Brain microvascular endothelial cell (primary cell): ENCODE measurements around the gene AMBRA1.
A peak's percentile ranks its signal among the peaks of the same experiment; 100 is the strongest.

Experiments used
- DNase-seq: peaks from one replicate; pipeline ENCODE4 v3.0.0-alpha.2; 2020
- H3K27ac ChIP-seq: fragments of 250-450 bp; sonication (Bioruptor Pico); 2 replicates; pipeline ENCODE4 v1.5.1; 2020; ENCODE audit warnings: mild to moderate bottlenecking, moderate library complexity
- H3K27me3 ChIP-seq: fragments of 250-450 bp; sonication (Bioruptor Pico); replicated peaks from 2 replicates; pipeline ENCODE4 v1.5.1; 2020; ENCODE audit warnings: mild to moderate bottlenecking
- H3K36me3 ChIP-seq: fragments of 250-450 bp; sonication (Bioruptor Pico); replicated peaks from 2 replicates; pipeline ENCODE4 v1.5.1; 2020; ENCODE audit warnings: mild to moderate bottlenecking
- H3K4me3 ChIP-seq: 2 replicates; pipeline ENCODE4 v1.5.1; 2011; ENCODE audit warnings: low read depth, mild to moderate bottlenecking, control low read depth, low read length, moderate library complexity
- in situ Hi-C: cut with HindIII; loops from 2 replicates; pipeline ENCODE4 v1.10.0; 2017; ENCODE audit warnings: low sequenced_read_pairs, low pct_ligation_motif_present
- TF ChIP-seq, protein P1 (sequence below): IDR thresholded peaks from 2 replicates; pipeline ENCODE4 v1.5.1; 2011; ENCODE audit warnings: low read depth, mild to moderate bottlenecking, moderate library complexity, low read length, control low read depth, inconsistent platforms; ENCODE audit errors: missing control alignments

Gene AMBRA1

DNA sequence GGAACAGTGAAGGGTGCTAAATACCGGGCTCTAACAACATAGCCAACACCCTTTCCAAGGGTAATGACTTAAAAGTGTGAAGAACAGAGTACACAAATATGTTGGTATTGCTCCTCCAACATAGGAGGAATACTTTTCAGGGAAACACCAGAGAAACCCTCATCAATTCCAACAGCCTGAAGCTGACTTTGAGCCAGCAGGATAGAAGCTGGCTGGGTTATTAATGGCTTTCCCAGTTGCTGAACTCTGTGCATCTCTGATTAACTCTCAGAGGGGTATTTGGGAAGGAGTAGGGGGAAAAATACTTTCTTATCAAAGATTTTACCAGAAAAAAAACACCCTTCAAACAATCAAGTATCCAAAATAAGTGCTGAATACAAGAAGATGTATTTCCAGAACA is 95.6 kb downstream of the AMBRA1 start:
- Histone ChIP-seq H3K27me3 (no peaks in the 10 kb centered on the region), H3K27ac (no peak overlapping the region), H3K36me3 (peaks cover 2% of the 10 kb centered on the region), H3K4me3 (no peak overlapping the region)
- no peak for DNase-seq
- TF ChIP-seq, protein P1, sequence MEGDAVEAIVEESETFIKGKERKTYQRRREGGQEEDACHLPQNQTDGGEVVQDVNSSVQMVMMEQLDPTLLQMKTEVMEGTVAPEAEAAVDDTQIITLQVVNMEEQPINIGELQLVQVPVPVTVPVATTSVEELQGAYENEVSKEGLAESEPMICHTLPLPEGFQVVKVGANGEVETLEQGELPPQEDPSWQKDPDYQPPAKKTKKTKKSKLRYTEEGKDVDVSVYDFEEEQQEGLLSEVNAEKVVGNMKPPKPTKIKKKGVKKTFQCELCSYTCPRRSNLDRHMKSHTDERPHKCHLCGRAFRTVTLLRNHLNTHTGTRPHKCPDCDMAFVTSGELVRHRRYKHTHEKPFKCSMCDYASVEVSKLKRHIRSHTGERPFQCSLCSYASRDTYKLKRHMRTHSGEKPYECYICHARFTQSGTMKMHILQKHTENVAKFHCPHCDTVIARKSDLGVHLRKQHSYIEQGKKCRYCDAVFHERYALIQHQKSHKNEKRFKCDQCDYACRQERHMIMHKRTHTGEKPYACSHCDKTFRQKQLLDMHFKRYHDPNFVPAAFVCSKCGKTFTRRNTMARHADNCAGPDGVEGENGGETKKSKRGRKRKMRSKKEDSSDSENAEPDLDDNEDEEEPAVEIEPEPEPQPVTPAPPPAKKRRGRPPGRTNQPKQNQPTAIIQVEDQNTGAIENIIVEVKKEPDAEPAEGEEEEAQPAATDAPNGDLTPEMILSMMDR, result no peak
- in situ Hi-C loops, result no loop called here

- DNase-seq, result no peak
- H3K36me3 ChIP-seq, result peaks cover 2% of the 10 kb centered on the region
- no peaks in the 10 kb centered on the region for H3K27me3 ChIP-seq
- in situ Hi-C loops, result no loop called here
- H3K27ac ChIP-seq, result no peak overlapping the region
- TF ChIP-seq, protein P1, result no peak
- no peak overlapping the region for H3K4me3 ChIP-seq
Observed at GRCh38 chr11:46497498-46497897, 96.3 kb downstream of the AMBRA1 start.

GRCh38 chr11:46493791-46494190 is 100.0 kb downstream of the AMBRA1 start:
- no peaks in the 10 kb centered on the region for H3K27me3 ChIP-seq
- in situ Hi-C loops, result no loop called here

GRCh38 chr11:46492532-46492931 is 101.3 kb downstream of the AMBRA1 start:
- DNase-seq, result no peak
- H3K27me3 ChIP-seq, result no peaks in the 10 kb centered on the region
- no peak overlapping the region for H3K27ac ChIP-seq
- H3K36me3 ChIP-seq, result peaks cover 2% of the 10 kb centered on the region
- in situ Hi-C loops, result no loop called here
- TF ChIP-seq, protein P1, result no peak
- H3K4me3 ChIP-seq, result no peak overlapping the region

More at GRCh38 chr11:46493791-46494190, 100.0 kb downstream of the AMBRA1 start:
- TF ChIP-seq, protein P1, result no peak
- no peak for DNase-seq
- no peak overlapping the region for H3K4me3 ChIP-seq
- H3K27ac ChIP-seq, result no peak overlapping the region
- peaks cover 2% of the 10 kb centered on the region for H3K36me3 ChIP-seq

DNA sequence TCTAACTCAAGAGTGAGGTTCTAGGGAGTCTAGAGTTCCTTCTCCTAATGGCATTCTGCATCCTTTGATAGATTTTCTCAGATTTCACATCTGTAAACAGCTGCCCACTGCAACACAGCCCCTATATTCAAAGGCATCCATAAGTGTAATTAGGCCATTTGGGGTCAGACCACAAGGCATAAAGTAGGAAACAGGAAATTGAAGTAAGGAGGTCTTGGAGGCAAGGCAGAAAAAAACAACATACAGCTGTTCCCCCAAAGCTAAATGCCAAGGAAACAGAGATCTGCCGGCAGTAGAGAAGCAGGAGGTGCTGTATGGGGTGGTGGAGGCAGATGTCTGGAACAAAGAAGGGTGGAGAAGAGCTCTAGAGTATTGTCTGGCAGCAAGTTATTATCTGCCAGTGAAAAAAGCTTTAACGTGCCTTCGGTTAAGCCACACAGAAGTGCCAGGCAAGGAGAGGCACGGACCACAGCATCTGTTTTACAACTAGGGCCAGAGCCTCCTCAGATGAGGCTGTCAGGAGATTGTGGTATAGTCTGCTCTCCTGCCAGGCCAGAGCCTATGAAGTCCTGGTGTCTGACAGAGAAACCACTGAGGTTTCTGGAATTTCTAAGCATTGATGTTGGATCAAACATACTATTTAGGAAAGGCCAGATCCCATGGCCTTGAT is 102.0 kb downstream of the AMBRA1 start:
- TF ChIP-seq, protein P1, result no peak
- in situ Hi-C loops, result no loop called here
- H3K27ac ChIP-seq, result no peak overlapping the region
- no peaks in the 10 kb centered on the region for H3K27me3 ChIP-seq
- peaks cover 2% of the 10 kb centered on the region for H3K36me3 ChIP-seq
- no peak overlapping the region for H3K4me3 ChIP-seq
- no peak for DNase-seq

DNA sequence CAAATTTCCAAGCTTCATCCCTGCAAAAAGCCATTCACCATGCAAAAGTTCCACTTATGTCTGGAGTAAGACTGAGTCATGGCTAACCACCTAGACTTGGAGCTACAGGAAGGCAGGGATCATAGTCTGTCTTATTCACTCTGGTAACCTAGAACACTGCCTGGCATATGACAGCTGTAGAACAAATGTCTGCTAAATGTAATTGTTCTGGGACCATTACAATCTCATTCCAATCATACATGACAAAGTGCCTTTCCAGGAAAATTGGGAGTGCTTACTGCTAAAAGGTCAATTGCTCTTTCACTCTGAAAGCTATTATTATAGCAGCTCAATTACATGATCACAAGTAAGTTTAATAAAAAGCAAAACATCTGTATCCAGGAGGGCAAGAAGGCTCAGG is 103.2 kb downstream of the AMBRA1 start:
- Histone ChIP-seq H3K27ac (no peak overlapping the region), H3K4me3 (no peak overlapping the region), H3K36me3 (peaks cover 2% of the 10 kb centered on the region), H3K27me3 (no peaks in the 10 kb centered on the region)
- DNase-seq, result peak; percentile 22
- TF ChIP-seq, protein P1, result no peak
- in situ Hi-C loops, result no loop called here
